NT2/D1 (cell line): ENCODE data around the gene RDH13.

Experiments used
- YY1 ChIP-seq: IDR thresholded peaks from 2 replicates; pipeline ENCODE4 v1.6.1; 2011; ENCODE audit not compliant: insufficient read length, insufficient read depth
- ZNF274 ChIP-seq: IDR thresholded peaks from 2 replicates; pipeline ENCODE4 v1.6.1; 2011; ENCODE audit warnings: mild to moderate bottlenecking, low read depth, low read length

DNA sequence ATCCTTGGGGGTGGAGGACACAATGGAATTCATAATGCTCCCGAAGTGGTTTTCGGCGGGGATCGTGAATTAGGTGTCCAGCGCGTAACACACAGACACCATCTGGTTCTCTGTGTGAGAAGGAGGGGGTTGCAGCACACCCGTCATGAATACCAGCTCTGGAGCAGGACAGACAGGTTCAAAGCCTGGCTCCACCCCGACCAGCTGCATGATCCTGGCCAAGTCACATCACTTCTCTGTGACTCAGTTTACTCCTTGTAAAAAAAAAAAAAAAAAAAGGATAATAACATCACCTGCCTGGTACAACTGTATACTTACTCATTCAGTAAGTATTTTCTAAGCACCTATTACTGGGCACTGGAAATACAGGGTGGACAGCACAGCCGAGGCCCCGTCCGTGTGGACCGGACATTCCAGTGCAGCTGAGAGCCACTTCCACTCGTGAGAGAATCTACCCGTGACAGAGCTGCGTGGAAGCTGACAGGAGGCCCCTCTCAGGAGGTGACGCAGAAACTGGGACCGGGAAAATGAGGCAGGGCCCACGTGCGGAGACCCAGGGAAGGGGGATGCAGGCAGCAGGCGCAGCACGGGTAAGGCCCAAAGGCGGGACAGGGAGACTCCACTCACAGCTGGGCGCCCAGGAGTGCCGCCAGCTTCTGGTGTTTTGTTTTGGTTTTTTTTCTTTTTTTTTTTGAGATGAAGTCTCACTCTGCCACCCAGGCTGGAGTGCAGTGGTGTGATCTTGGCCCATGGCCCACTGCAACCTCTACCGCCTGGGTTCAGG is 12.0 kb downstream of the RDH13 start:
- TF ChIP-seq ZNF274 (no peak), YY1 (no peak)
